ENCODE data around the gene TBX1.

TBX1 gene

DNA sequence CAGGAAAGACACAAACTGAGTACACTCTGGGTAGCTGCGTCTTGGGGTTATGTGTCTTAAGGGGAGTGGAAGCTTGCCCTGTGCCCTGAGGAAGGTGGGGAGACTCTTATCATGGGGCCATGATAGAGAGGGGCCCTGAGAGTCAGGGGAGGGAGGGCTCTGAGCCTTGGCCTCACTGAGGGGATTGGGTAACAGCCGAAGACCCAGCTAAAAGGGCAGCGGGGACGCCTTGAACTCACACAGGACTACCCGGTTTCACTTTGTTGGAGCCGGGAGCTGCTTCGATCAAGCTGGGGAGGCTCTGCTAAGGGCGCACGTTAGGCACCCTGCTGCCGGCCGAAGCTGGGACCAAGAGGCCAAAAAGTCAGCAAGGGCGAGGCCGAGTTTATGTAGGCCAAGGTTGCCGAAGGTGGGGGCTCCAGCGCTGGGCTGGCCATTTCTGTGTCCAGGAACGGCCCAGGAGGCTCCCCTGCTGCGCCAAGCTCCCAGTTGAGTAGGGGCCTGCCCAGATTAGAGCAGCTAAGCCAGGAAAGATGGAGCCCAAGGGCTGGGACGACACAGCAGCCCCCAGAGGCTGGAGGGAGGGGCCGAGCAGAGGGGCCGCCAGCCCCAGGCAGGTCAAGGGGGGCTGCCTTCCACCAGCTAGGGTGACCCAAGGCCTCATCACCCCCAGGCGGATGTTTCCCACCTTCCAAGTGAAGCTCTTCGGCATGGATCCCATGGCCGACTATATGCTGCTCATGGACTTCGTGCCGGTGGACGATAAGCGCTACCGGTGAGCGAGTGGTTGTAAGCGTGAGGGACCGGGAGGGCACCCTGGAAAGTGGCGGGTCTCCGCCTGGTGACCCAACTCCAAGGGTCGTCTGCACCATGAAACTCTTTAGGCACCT, 2.2 kb downstream of the TBX1 start:
- H3K4me3 ChIP-seq (ENCODE audit: control insufficient read depth, low read depth, low read length): no peak overlapping the region
- no peak for TF ChIP-seq CTCF (IDR thresholded peaks at IDR 0.05; ENCODE audit: control insufficient read depth, insufficient read depth, low read depth, low read length, missing control alignments)
- DNase-seq (ENCODE audit: low read depth): no peak

DNA sequence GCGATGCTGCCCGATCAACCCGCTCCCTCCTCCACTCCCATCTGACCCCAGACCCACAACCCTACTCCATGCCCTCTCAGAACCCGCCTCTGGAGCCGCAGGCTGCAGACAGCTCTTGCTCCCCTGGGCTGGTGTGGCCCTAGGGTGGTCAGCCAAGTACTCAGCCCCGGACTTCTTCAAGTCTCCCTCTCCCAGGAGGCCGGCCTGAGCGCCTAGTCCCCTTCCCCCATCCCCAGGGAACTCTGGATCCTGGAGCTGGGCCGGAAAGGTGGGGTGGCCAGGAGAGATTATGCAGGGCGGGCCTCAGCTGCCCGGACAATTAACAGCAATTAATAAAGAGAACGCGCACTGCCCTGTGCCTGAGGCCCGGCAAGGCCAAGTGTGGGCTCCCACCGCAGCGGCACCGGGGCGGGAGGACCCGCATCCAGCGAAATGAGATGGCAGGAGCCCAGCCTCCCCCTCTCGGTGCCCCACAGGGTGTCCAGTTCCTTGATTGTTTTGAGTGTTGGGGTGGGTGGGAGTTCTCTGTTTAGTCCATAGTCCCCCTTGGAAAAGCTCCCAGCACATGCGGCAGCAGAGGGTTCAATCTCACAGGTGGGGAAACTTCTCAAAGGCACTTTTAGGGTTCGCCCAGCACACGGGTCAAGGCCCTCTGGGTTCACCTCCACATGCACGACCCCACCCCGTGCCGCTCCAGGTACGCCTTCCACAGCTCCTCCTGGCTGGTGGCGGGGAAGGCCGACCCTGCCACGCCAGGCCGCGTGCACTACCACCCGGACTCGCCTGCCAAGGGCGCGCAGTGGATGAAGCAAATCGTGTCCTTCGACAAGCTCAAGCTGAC, 3.1 kb downstream of the TBX1 start:
- no peak for TF ChIP-seq CTCF (IDR thresholded peaks at IDR 0.05; ENCODE audit: control insufficient read depth, insufficient read depth, low read depth, low read length, missing control alignments)
- no peak for DNase-seq (ENCODE audit: low read depth)
- H3K4me3 ChIP-seq (ENCODE audit: control insufficient read depth, low read depth, low read length): no peak overlapping the region

GRCh38 chr22:19764299-19764593, 3.7 kb downstream of the TBX1 start:
- DNase-seq (ENCODE audit: low read depth): no peak
- no peak overlapping the region for H3K4me3 ChIP-seq (ENCODE audit: control insufficient read depth, low read depth, low read length)
- no peak for TF ChIP-seq CTCF (IDR thresholded peaks at IDR 0.05; ENCODE audit: control insufficient read depth, insufficient read depth, low read depth, low read length, missing control alignments)

DNA sequence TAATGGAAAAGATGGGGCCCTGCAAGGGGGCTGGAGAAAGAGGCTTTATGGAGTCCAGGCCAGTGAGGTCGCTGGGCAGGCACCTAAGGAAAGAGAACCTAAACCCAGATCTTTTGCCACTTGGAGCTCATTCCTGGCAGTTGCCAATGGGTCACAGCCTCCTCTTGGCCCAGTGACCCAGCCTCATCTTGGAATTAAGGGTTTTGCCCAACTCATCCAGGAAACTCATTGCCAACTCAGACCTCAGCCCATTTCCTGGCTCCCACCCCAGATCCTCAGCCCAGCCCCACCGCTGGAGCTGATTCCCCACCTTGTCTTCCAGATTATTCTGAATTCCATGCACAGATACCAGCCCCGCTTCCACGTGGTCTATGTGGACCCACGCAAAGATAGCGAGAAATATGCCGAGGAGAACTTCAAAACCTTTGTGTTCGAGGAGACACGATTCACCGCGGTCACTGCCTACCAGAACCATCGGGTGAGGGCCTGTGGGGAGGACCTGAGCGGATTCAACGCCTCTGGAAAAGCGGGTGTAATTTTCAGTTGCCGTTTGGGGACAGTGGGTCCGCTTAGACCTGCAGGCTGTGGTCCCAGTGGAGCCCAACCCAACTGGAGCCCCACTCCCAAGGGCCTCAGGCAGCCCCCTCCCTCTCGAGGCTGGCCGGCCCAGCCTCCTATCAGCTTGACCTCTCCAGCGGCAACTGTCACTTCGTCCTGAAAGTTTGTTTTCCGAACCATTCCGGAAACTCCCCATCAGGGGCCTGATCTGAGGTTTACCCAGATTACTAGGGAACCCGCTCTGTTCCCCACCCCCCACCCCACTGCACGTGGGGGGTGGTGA, 4.3 kb downstream of the TBX1 start:
- DNase-seq (ENCODE audit: low read depth): no peak
- H3K4me3 ChIP-seq (ENCODE audit: control insufficient read depth, low read depth, low read length): no peak overlapping the region
- TF ChIP-seq CTCF (IDR thresholded peaks at IDR 0.05; ENCODE audit: control insufficient read depth, insufficient read depth, low read depth, low read length, missing control alignments): no peak

DNA sequence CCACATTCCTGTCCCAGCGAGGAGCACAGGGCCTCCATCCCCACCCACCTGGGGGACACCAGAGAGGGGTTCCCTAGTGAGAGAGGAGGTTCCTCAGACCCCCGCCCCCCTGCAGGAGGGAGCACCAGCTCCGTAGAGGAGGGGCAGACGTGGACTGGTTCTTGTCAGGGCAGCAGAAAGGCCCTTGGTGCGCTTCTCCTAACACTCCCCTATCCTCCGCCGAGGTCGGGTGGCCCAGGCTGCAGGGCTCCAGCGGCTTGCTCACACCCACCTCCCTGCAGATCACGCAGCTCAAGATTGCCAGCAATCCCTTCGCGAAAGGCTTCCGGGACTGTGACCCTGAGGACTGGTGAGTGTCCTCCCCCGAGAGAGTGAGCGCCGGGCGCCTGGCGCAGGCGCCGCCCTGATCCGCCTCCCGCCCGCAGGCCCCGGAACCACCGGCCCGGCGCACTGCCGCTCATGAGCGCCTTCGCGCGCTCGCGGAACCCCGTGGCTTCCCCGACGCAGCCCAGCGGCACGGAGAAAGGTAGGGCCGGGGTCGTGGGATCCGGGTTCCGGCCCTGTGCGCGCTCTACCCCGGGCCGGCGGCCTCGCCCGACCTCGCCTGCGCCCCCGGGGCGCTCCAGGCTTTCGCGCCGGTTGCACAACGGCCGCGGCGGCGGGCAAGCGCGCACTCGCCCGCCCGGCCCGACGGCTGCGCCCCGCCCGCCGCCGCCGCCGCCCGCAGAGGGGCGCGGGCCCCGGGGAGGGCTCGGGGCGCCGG, 5.1 kb downstream of the TBX1 start:
- H3K4me3 ChIP-seq (ENCODE audit: control insufficient read depth, low read depth, low read length): no peak overlapping the region
- no peak for TF ChIP-seq CTCF (IDR thresholded peaks at IDR 0.05; ENCODE audit: control insufficient read depth, insufficient read depth, low read depth, low read length, missing control alignments)
- no peak for DNase-seq (ENCODE audit: low read depth)

GRCh38 chr22:19766240-19766510, 5.6 kb downstream of the TBX1 start:
- H3K4me3 ChIP-seq (ENCODE audit: control insufficient read depth, low read depth, low read length): no peak overlapping the region
- no peak for DNase-seq (ENCODE audit: low read depth)
- TF ChIP-seq CTCF (IDR thresholded peaks at IDR 0.05; ENCODE audit: control insufficient read depth, insufficient read depth, low read depth, low read length, missing control alignments): no peak

All from AG09309 (cell line).